NCI-H82 treated with DMSO at 0.1 percent for 48 hours (cell line): ENCODE measurements around the gene NPAS3.
A peak's percentile ranks its signal among the peaks of the same experiment; 100 is the strongest.

ENCODE experiments used
- DNase-seq: peaks from one replicate; lab custom pipeline; 2025; ENCODE audit not compliant: unreplicated experiment; lab: John Stamatoyannopoulos, UW

NPAS3 gene

GRCh38 chr14:33808187-33808586 lies 869.5 kb downstream of the NPAS3 start:
- DNase-seq = no peak

GRCh38 chr14:33809396-33809981 lies 870.8 kb downstream of the NPAS3 start:
- DNase-seq = no peak

GRCh38 chr14:33810308-33810707 lies 871.6 kb downstream of the NPAS3 start:
- no peak for DNase-seq

GRCh38 chr14:33811721-33812120 lies 873.0 kb downstream of the NPAS3 start:
- no peak for DNase-seq

- no peak for DNase-seq
These were observed 873.5 kb downstream of the NPAS3 start for GRCh38 chr14:33812181-33812580.

GRCh38 chr14:33812601-33813000 lies 873.9 kb downstream of the NPAS3 start:
- no peak for DNase-seq

- DNase-seq = no peak
These were observed 875.3 kb downstream of the NPAS3 start for GRCh38 chr14:33814010-33814409.

- DNase-seq = no peak
These were observed 895.2 kb downstream of the NPAS3 start for GRCh38 chr14:33833706-33834465.

GRCh38 chr14:33834466-33835260 lies 896.0 kb downstream of the NPAS3 start:
- no peak for DNase-seq

- DNase-seq = no peak
These were observed 896.6 kb downstream of the NPAS3 start for GRCh38 chr14:33835261-33835655.

GRCh38 chr14:33835677-33836076 lies 897.0 kb downstream of the NPAS3 start:
- DNase-seq = no peak

- no peak for DNase-seq
These were observed 897.7 kb downstream of the NPAS3 start for GRCh38 chr14:33836203-33836899.

- no peak for DNase-seq
These were observed 898.4 kb downstream of the NPAS3 start for GRCh38 chr14:33836900-33837577.

- no peak for DNase-seq
These were observed 899.4 kb downstream of the NPAS3 start for GRCh38 chr14:33837943-33838683.

- DNase-seq = peak; percentile 44
These were observed 900.8 kb downstream of the NPAS3 start for GRCh38 chr14:33839193-33840076.

- DNase-seq = no peak
These were observed 902.1 kb downstream of the NPAS3 start for GRCh38 chr14:33840797-33841196.

GRCh38 chr14:33842299-33842698 lies 903.6 kb downstream of the NPAS3 start:
- DNase-seq = no peak

GRCh38 chr14:33844118-33844517 lies 905.4 kb downstream of the NPAS3 start:
- no peak for DNase-seq
